Measurements from ENCODE around the gene ZMAT5.
"Not testable (repeated sequence)": the region's sequence is repeated elsewhere in the genome, so short reads cannot be mapped to it uniquely, and the experiment has no call there.

ZMAT5 gene

GRCh38 chr22:29784451-29785361, 17.9 kb upstream of the ZMAT5 start:
- no peak for DNase-seq

- DNase-seq, result no peak
Observed at GRCh38 chr22:29782061-29782845, 15.4 kb upstream of the ZMAT5 start.

GRCh38 chr22:29780748-29781676, 14.2 kb upstream of the ZMAT5 start:
- no peak for DNase-seq

- DNase-seq, result no peak
Observed at GRCh38 chr22:29780220-29780619, 13.4 kb upstream of the ZMAT5 start.

- no peak for DNase-seq
Observed at GRCh38 chr22:29773233-29773632, 6.4 kb upstream of the ZMAT5 start.

- no peak for DNase-seq
Observed at GRCh38 chr22:29772170-29772641, 5.4 kb upstream of the ZMAT5 start.

GRCh38 chr22:29769723-29770321, 3.0 kb upstream of the ZMAT5 start:
- no peak for DNase-seq

GRCh38 chr22:29768052-29768693, 1.4 kb upstream of the ZMAT5 start:
- DNase-seq, result no peak

- peak; percentile 83 for DNase-seq
Observed at GRCh38 chr22:29767171-29768051, 604 bp upstream of the ZMAT5 start, which contains the start of gene UQCR10. TSS of gene UQCR10 (plus strand) at chr22:29767369. CDS start at chr22:29767399, 30 bp downstream.

- no peak for DNase-seq
Observed at GRCh38 chr22:29765905-29766631, 739 bp downstream of the ZMAT5 start.

- no peak for DNase-seq
Observed at GRCh38 chr22:29762263-29762662, 4.5 kb downstream of the ZMAT5 start.

GRCh38 chr22:29758959-29759358, 7.8 kb downstream of the ZMAT5 start:
- no peak for DNase-seq

- DNase-seq, result no peak
Observed at GRCh38 chr22:29758068-29758622, 8.7 kb downstream of the ZMAT5 start.

GRCh38 chr22:29757096-29757495, 9.7 kb downstream of the ZMAT5 start:
- no peak for DNase-seq

GRCh38 chr22:29756341-29756740, 10.5 kb downstream of the ZMAT5 start:
- DNase-seq, result no peak

GRCh38 chr22:29755889-29756288, 10.9 kb downstream of the ZMAT5 start:
- no peak for DNase-seq

GRCh38 chr22:29754658-29755395, 12.0 kb downstream of the ZMAT5 start:
- DNase-seq, result not testable (repeated sequence)

GRCh38 chr22:29753808-29754657, 12.8 kb downstream of the ZMAT5 start:
- no peak for DNase-seq
